GM18951 (cell line): Measurements from ENCODE around the gene UNC5CL.
"Not testable (repeated sequence)": the region's sequence is repeated elsewhere in the genome, so short reads cannot be mapped to it uniquely, and the experiment has no call there.

Experiments
- POLR2A ChIP-seq: IDR thresholded peaks from 4 replicates; pipeline ENCODE4 v1.6.1; 2011; ENCODE audit warnings: mild to moderate bottlenecking; ENCODE audit not compliant: insufficient read length, insufficient read depth; ENCODE audit errors: extremely low read depth
- in situ Hi-C: fragments of 300-500 bp; cut with MboI; formaldehyde crosslinking; loops from one replicate; pipeline ENCODE4 v1.12.0; 2022; ENCODE audit warnings: low sequenced_read_pairs, mixed read lengths, inconsistent platforms; ENCODE audit not compliant: unreplicated experiment

UNC5CL gene

DNA sequence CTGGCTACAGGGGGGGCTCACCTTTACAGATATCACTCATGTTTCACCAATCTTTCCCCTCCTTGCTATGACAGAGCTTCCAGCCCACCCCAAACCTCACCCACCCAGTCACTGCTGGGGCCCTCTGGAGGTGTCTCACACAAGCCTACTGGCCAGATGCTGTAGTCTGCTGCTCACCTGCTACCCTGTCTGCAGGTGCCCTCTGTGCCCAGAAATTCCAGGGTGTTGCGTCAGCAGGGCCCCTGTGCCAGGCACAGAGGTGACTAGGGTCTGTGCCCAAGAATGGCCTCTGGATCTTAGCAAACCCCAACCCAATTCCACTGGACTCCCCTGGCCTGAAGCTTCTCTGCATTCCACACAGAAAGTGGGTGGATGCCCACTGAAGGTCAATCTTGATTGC, 21.4 kb downstream of the UNC5CL start:
- no peak for TF ChIP-seq POLR2A
- in situ Hi-C loops = no loop called here

DNA sequence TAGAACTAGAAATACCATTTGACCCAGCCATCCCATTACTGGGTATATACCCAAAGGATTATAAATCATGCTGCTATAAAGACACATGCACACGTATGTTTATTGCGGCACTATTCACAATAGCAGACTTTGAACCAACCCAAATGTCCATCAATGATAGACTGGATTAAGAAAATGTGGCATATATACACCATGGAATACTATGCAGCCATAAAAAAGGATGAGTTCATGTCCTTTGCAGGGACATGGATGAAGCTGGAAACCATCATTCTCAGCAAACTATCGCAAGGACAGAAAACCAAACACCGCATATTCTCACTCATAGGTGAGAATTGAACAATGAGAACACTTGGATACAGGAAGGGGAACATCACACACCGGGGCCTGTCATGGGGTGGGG, 23.2 kb downstream of the UNC5CL start:
- in situ Hi-C loops = not testable (repeated sequence)

DNA sequence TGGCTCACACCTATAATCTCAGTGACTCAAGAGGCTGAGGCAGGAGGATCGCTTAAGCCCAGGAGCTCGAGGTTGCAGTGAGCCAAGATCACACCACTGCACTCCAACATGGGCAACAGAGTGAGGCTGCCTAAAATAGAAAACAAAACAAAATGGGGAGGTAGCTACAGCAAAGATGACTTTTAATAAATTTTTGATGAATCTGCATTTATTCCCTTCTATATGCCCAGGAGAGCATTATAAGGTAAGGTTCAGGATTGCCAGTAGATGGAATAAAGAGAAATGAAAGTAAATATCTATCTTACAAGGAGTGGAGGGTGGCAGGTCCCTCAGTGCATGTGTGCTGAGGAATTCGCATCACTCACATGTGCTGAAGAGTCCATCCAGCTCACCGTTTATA, 24.2 kb downstream of the UNC5CL start:
- in situ Hi-C loops = no loop called here
- no peak for TF ChIP-seq POLR2A

- no peak for TF ChIP-seq POLR2A
- in situ Hi-C loops = no loop called here
Observed at GRCh38 chr6:41013466-41014153, 25.4 kb downstream of the UNC5CL start.

- in situ Hi-C loops = no loop called here
- TF ChIP-seq POLR2A = no peak
Observed at GRCh38 chr6:41011673-41012072, 27.3 kb downstream of the UNC5CL start.

DNA sequence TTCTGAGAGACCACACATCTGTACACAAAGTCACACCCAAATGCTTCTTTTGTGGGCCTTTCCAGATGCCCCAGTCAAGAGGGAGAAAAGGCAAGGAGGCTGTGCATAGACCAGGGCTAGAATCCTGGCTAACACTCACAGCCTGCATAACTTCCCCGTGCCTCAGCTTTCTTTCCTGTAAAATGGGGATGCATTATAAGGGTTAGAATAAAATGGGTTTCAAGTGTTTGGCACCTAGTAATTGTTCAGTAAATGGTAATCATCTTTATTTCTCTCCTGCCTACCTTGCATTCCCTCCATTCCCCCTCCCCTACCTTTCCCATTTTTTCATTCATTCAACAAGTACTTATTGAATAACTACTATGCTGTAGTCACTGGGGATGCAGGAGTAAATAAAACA, 29.4 kb downstream of the UNC5CL start:
- in situ Hi-C loops = no loop called here
- TF ChIP-seq POLR2A = no peak

- TF ChIP-seq POLR2A = no peak
- in situ Hi-C loops = no loop called here
Observed at GRCh38 chr6:41008011-41008410, 31.0 kb downstream of the UNC5CL start.

GRCh38 chr6:41006980-41007379, 32.0 kb downstream of the UNC5CL start:
- in situ Hi-C loops = not testable (repeated sequence)

DNA sequence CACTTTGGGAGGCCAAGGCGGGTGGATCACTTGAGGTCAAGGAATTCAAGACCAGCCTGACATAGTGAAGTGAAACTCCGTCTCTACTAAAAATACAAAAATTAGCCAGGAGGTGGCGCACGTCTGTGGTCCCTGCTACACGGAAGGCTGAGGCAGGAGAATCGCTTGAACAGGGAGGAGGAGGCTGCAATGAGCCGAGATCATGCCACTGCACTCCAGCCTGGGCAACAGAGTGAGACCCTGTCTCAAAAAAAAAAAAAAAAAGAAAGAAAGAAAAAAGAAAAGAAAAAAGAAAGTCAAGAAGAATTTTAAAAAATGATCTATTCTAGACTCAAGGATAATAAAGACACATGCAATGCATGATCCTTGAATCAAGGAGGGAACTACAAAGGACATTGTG, 32.8 kb downstream of the UNC5CL start:
- in situ Hi-C loops = not testable (repeated sequence)

- TF ChIP-seq POLR2A = no peak
- in situ Hi-C loops = no loop called here
Observed at GRCh38 chr6:41002168-41002567, 36.9 kb downstream of the UNC5CL start.

- no peak for TF ChIP-seq POLR2A
- in situ Hi-C loops = no loop called here
Observed at GRCh38 chr6:41000248-41000647, 38.8 kb downstream of the UNC5CL start.

DNA sequence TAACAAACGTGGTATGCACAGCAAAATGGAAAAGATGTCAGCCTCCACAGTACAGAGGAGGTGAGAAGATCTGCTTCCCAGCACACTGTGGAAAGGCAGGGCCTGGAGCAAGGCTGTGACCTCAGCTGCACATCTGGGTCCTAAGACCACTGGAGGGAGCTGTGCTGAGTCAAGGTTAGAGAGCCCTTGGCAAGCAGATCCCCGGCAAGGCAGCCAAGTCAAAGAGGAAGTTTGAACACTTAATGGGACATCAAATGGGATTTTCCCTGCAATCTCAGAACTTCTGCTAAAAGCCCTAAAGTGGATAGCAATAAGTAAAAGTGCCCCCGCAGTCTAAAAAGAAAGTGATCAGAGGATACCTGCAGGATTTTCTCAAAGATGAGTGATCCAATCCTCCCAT, 39.5 kb downstream of the UNC5CL start:
- in situ Hi-C loops = no loop called here
- no peak for TF ChIP-seq POLR2A

DNA sequence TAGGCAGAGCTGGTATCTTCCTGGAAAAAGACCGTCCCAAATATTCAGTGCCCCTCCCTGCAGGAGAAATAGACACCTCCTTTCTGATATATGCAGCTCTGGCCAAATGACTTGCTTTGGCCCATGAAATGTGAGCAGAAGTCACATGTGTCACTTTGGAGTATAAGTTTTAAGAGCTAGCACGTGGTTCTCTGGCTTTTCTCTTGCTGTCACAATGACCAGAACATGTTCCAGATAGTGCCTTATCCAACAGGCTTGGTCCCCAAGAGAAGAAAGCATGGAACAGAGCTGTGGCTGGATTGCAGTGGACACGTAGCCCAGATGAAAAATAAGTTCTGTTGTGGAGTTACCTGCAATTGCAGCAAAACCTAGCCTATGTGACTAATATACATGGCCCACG, 40.4 kb downstream of the UNC5CL start:
- no peak for TF ChIP-seq POLR2A
- in situ Hi-C loops = no loop called here

DNA sequence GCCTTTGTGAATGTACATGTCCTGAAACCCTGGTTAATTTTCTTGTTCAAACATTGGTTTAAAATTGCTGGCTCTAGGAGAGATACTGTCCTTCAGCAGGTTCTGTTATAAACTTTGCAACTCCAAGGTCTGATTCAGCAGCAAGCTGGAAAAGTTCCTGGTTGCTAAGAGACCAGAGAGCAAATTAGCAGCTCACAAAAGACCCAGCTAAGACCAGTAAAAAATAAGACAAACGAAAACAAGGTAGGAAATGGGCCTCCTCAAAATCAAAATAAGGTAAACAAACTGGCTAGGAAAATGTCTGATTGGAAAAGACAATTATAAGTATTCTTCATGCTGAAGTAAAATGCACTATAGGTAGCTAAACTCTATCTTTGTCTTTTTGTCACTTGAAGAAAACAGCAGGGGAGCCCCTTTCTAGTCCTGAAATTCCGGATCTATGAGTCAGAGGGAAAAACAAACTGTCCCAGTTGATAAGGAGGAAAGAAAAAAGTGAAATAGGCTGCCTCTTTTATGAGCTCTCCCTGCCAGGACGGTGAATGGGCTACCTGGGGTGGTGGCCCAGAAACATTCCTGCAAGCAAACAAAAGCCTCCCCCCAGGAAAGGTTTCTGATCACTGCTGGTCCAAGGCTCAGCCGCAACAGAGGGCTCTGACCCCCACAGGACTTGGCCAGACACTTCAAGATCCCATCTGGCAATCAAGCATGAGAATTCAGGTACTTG, 41.6 kb downstream of the UNC5CL start:
- in situ Hi-C loops = no loop called here

More for the DNA sequence above, 41.6 kb downstream of the UNC5CL start:
- TF ChIP-seq POLR2A = no peak
